SU-DHL-6 (cell line): Measurements from ENCODE around the gene NTM.

Experiments
- EZH2phosphoT487 ChIP-seq: fragments of 200-600 bp; sonication (generic), shearing (Covaris generic); conservative IDR thresholded peaks from 2 replicates; pipeline ENCODE4 v1.6.1; 2018; ENCODE audit warnings: mild to moderate bottlenecking, antibody characterized with exemption, low read length, moderate library complexity, mixed read lengths
- TF ChIP-seq, protein P1 (sequence below): fragments of 200-600 bp; sonication (generic); IDR thresholded peaks from one replicate; pipeline ENCODE4 v1.5.1; 2017; ENCODE audit warnings: antibody characterized with exemption, mild to moderate bottlenecking, low read length, moderate library complexity; ENCODE audit not compliant: insufficient read depth, poor library complexity, severe bottlenecking

DNA sequence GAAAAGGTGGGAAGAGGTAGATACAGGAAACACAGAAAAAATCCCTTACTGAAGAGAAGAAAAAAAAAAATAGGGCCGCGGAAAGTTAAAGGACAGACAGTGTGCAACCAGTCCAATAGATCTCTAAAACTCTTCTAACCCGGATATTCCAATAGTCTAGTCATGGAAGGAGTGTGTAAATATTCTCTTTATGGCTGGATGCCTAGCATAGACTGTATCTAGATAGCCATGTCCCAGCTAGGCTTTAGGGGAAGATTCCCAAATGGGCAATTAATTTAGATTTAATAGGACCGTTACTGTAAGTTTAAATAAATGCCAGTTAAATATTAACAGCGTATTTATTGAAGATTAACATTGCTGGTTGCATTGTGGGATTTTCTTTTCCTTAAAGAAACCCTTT is 532.7 kb downstream of the NTM start:
- TF ChIP-seq, protein P1, sequence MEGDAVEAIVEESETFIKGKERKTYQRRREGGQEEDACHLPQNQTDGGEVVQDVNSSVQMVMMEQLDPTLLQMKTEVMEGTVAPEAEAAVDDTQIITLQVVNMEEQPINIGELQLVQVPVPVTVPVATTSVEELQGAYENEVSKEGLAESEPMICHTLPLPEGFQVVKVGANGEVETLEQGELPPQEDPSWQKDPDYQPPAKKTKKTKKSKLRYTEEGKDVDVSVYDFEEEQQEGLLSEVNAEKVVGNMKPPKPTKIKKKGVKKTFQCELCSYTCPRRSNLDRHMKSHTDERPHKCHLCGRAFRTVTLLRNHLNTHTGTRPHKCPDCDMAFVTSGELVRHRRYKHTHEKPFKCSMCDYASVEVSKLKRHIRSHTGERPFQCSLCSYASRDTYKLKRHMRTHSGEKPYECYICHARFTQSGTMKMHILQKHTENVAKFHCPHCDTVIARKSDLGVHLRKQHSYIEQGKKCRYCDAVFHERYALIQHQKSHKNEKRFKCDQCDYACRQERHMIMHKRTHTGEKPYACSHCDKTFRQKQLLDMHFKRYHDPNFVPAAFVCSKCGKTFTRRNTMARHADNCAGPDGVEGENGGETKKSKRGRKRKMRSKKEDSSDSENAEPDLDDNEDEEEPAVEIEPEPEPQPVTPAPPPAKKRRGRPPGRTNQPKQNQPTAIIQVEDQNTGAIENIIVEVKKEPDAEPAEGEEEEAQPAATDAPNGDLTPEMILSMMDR, result no peak
- no peak for TF ChIP-seq EZH2phosphoT487
